Measurements from ENCODE around the gene CYP24A1. TPM values are rescaled to one million over a fixed set of nuclear protein-coding genes. Genes with fewer than 3 reads are reported as not detected.

CYP24A1 gene
- total and polyA plus RNA-seq, 2 of the 13 experiments (the other 11 are each of a cell fraction or from before 2014, with no cell fraction given), result 9.4 to 32.7 TPM

GRCh38 chr20:54194724-54195438, 21.1 kb upstream of the CYP24A1 start (continued):
- TF ChIP-seq ZHX2 (IDR thresholded peaks at IDR 0.05; ENCODE audit: low read depth) (no peak), ZHX2 (CRISPR knock-in tag; IDR thresholded peaks at IDR 0.05; ENCODE audit: borderline replicate concordance) (no peak), SP140L (CRISPR knock-in tag; IDR thresholded peaks at IDR 0.05; ENCODE audit: borderline replicate concordance) (0 out of 2 replicates have a peak, but pooled peaks have one; percentile 19), CCAR2 (optimal IDR thresholded peaks at IDR 0.05; ENCODE audit: low read depth, low read length) (no peak), ZNF576 (CRISPR knock-in tag; IDR thresholded peaks at IDR 0.05) (0 out of 2 replicates have a peak, but pooled peaks have one; percentile 52), ZNF205 (CRISPR knock-in tag; IDR thresholded peaks at IDR 0.05) (peak; percentile 95), ATF7-NPFF (CRISPR knock-in tag; IDR thresholded peaks at IDR 0.05; ENCODE audit: low read depth) (peak; percentile 55; the same call in 1 of the 2 replicates), TFE3 (CRISPR knock-in tag; IDR thresholded peaks at IDR 0.05) (peak; percentile 94), FOXP1 (IDR thresholded peaks at IDR 0.05) (no peak), FOXP1 (CRISPR knock-in tag; IDR thresholded peaks at IDR 0.05) (peak; percentile 97), ZNF530 (CRISPR knock-in tag; IDR thresholded peaks at IDR 0.05; ENCODE audit: low read depth) (no peak), KLF12 (CRISPR knock-in tag; IDR thresholded peaks at IDR 0.05; ENCODE audit: borderline replicate concordance) (no peak), ZNF552 (CRISPR knock-in tag; IDR thresholded peaks at IDR 0.05; ENCODE audit: borderline replicate concordance) (peak; percentile 23; the same call in 1 of the 2 replicates), MTA3 (CRISPR knock-in tag; IDR thresholded peaks at IDR 0.05) (no peak), ZNF761 (CRISPR knock-in tag; conservative IDR thresholded peaks at IDR 0.05) (peak; percentile 55; the same call in 1 of the 2 replicates), TOE1 (CRISPR knock-in tag; IDR thresholded peaks at IDR 0.05) (peak; percentile 54; the same call in 1 of the 2 replicates), ATRX (CRISPR knock-in tag; IDR thresholded peaks at IDR 0.05; ENCODE audit: borderline replicate concordance) (peak; percentile 65; the same call in 1 of the 2 replicates)
- TF ChIP-seq, protein P1, sequence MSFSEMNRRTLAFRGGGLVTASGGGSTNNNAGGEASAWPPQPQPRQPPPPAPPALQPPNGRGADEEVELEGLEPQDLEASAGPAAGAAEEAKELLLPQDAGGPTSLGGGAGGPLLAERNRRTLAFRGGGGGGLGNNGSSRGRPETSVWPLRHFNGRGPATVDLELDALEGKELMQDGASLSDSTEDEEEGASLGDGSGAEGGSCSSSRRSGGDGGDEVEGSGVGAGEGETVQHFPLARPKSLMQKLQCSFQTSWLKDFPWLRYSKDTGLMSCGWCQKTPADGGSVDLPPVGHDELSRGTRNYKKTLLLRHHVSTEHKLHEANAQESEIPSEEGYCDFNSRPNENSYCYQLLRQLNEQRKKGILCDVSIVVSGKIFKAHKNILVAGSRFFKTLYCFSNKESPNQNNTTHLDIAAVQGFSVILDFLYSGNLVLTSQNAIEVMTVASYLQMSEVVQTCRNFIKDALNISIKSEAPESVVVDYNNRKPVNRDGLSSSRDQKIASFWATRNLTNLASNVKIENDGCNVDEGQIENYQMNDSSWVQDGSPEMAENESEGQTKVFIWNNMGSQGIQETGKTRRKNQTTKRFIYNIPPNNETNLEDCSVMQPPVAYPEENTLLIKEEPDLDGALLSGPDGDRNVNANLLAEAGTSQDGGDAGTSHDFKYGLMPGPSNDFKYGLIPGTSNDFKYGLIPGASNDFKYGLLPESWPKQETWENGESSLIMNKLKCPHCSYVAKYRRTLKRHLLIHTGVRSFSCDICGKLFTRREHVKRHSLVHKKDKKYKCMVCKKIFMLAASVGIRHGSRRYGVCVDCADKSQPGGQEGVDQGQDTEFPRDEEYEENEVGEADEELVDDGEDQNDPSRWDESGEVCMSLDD (CRISPR knock-in tag; IDR thresholded peaks at IDR 0.05; ENCODE audit: borderline replicate concordance), result peak; percentile 75; the same call in 1 of the 2 replicates
